HG03175 (cell line): Measurements from ENCODE around the gene PARVG.

Source experiments
- ATAC-seq: cut with Tn5 transposase; IDR thresholded peaks from one replicate; pipeline ENCODE4 v1.9.1; 2021; ENCODE audit warnings: mild to moderate bottlenecking, moderate library complexity; ENCODE audit not compliant: unreplicated experiment

The PARVG gene

DNA sequence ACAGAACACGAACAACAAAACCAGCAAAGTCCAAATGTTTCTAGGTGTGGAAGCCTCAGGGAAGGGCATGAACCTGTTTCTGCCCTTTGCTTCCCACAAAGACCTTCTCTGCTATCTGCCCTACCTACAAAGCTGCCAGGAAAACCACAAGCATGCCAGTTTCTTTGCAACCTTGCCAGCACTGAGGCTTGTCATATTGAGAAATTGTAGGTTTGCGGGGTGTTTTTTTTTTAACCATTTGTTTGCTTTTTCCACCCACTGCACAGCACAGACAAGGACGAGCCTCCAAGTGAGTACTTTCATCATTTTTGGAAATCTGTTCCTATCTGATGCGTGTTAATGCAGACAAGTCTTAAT is 12.8 kb downstream of the PARVG start:
- ATAC-seq, result no peak

DNA sequence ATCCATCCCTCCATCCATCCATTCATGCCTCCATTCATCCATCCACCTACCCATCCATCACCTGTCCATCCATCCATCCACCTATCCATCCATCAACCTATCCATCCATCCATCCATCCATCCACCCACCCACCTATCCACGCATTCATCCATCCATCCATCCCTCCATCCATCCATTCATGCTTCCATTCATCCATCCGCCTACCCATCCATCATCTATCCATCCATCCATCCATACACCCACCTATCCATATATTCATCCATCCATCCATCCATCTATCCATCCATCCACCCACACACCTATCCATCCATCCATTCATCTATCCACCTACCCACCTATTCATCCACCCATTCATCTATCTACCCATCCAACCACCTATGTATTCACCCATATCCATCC is 13.8 kb downstream of the PARVG start:
- ATAC-seq, result no peak

DNA sequence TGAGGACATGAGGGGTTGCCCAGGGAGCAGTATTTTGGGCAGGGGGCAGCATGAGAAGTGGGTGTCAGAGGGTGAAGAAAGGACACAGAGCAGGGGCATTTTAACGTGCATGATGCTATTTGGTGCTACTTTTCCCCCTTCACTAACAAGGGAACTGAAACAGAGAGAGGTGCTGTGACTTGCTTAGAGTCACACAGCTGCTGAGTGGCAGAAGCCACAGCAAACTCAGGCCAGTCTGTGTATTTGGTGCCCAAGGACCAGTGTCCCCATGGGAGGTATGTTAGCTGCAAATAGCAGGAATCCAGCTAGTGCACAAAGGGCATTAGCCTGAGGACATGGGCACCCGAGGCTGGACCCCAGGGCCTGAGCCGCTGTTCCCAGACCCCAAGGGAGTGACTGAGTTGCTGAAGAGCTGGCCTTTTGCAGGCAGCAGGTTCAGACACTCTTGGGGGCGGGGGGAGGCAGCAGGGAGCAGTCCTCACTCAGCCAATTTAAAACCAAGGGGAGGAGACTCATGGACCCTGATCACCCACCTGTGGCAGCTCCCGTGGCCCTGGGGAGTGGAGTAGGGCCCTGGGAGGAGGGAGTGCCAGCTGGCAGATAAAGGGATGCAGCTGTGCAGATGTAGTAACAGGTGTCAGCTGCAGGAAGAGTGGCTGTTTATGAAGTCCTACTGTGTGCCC is 14.6 kb downstream of the PARVG start:
- ATAC-seq, result no peak

DNA sequence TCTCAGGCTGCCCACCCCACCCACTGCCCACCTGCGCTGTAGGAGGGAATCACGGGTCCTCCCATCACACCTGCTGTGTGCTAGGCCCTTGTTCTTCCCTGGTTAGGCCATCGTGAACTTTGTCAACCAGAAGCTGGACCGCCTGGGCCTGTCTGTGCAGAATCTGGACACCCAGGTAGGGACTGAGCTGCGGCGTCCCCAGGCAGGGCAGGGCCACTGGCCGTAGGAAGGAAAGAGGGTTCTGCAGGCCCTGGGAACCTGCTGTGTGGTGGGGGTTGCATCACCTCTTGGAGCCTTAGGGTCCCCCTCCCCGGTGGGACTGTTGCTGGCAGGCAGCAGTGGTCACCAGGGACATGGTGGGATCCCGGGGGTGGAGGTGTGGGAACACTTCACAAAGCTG is 15.5 kb downstream of the PARVG start:
- ATAC-seq, result no peak

DNA sequence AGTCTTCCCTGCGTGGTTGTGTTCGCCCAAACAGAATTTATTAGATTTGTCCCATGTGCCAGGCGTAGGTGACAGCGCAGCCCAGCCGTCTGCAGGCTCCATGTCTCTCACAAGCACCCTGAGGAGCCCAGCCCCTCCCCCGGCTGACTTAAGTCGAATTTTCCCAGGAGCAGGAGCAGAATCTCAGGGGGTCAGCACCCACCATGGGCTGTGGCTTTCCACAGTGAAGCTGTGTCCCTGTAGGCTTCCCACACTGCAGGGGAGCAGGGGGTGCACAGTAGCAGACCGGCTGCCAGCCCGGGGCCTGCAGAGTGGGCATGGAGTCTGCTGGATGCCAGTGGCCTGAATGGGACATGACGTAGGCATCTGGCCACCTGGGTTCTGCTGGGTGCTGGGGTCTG is 16.0 kb downstream of the PARVG start:
- ATAC-seq, result no peak

DNA sequence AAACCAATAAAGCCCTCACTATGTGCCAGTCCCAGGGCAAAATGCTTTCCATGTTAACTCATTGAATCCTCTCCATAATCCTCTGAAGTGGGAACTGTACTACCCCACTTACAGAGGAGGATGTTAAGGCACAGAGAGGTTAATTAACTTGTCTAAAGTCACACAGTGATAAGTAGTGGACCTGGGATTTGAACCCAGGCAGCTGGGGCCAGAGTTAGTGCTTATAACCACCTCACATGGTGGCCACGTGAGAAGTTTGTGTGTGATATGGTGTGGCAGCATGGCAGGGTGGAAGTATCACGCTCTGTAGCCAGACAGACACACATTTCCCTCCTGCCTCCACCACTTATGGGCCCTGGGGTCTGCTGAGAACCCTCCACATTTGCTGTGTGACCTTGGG is 16.5 kb downstream of the PARVG start:
- ATAC-seq, result no peak

DNA sequence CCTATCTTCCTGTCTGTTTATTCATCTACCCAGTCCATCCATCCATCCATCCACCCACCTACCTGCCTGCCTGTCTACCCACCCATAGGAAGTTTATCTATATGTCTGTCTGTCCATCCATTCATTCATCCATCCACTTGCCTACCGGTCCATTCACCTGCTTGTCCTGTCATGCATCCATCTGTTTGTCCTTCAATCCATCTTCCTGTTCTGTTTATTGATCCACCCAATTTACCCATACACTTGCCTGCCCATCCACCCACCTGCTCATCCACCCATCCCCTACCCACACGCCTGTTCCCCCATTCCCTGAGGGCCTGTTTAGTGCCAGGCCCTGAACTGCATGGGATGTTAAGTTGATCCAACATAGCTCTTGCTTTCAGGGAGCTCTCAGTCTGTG is 18.4 kb downstream of the PARVG start:
- ATAC-seq, result no peak

DNA sequence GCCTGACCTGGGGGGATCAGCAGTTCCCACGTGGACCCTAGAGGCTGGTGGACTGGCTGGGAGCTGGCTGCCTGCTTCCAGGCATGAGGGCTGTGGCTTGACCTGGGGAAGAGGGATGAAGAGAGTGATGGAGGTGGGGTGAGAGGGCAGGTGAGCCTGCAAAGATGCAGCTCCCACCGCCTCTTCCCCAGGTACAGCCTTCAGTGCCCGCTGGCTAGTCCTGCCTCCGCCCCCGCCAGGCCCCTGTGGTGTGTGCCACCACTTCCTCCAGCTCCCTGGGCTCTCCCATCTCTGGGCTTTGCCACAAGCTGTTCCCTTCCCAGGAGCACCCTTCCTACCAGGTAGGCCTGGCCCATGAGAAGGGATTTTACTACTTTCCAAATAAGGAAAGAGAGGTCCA is 19.1 kb downstream of the PARVG start:
- no peak for ATAC-seq

DNA sequence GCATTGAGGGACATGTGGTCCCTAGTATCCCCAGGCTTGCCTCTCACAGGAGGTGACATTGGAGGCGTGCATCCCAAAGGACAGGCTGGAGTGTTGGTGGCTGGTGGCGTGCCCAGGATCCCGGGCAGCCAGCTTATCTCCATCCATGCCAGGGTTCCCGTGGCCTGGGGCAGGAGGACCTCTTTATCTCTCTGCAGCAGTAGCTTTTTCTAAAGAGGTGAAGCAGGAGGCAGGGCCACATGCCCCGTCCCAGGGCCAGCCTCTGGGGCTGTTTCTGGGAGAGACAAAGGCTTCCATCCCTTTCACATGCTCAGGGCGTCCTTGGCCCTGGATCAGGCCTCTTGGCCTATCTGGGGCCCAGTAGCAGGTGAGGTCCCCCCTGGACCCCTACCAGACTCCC is 19.7 kb downstream of the PARVG start:
- ATAC-seq, result no peak

DNA sequence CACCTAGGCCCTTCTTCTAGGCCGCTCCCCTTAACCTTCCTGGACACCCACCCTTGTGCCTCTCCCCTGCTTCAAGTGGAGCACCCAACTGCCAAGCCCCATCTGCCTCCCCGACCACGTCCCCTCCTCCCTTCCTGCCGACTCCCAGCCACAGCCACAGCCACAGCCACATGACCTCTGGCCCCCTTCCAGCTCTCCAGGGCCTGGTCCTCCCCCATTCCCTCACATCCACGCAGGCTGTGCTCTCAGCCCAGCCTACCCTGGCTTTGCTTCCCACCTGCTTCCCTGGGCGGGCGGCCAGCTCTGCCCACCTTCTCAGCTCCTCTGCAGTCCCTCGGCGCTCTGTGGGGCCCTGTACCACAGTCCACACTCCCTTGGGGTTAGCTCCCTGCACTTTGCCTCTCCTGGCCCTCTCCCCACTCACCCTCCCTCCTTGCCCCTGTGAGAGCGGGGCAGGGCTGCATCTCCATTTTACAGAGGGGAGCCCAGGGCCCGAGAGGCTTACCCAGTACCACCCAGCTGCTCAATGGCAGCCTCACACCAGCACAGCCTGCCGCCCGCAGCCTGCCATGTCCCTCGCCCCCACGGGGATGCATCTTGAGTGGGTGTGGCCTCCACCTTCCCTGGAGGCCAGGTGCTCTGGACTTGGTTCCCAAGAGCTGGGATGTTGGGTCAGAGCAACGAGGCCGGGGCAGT is 20.3 kb downstream of the PARVG start:
- no peak for ATAC-seq

DNA sequence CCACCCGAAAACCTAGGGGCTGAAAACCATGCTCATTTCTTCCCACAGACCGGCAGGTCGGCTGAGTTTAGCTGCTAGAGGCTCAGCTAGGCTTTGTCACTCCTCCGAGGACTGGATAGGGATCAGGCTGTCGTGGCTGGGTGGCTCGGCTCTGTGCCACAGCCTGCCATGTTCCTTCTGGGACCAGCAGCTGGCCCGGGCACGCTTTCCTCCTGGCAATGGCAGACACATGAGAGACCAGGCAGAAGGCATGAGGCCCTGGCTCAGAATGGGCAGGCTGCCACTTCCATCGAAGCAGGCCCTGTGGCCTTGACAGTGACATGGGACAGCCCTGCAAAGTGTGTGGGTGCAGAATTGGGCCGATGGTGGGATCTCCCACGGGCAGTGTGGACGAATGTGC is 20.9 kb downstream of the PARVG start:
- no peak for ATAC-seq

DNA sequence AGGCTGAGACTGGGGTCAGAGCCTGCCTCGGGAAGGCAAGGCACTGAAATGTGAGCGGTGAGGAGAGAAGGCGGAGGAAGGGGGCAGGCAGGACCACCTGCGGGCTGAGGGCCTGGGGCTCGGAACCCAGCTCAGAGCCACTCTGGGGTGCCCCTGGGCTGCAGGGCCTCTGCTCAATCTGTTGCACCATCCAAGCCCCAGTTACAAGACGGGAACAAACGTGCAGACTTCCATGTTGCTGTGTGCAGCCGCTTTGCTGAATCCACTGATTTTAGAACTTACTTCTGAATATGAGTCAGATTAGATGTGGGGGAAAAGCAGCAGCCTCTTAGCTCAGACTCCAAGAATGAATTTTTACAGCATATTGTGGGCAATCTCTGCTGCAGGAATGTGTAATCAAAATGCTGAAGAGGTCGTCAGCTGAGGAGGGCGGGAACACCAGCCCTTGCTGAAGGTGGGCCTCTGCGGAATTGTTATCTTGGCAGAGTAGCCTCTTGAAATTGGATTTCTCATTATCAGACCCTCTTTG is 21.6 kb downstream of the PARVG start:
- no peak for ATAC-seq

DNA sequence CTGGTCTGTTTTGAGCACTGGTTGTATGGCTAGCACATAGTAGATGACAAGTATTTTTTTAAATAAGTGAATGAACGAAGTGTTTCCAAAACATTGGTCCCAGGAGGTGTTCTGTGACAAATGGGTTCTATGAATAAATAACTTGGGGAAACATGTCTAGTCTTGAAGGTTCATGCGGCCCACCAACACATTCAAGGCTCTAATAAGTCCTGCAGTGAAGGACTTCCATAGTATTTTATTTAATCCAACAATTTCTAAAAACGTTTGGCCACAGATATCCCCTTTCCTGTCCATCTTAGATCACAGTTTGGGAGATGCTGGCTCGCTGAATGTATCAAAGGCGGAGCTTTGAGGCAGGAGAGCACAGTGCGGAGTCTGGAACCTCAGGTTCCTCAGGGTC is 22.5 kb downstream of the PARVG start:
- no peak for ATAC-seq

DNA sequence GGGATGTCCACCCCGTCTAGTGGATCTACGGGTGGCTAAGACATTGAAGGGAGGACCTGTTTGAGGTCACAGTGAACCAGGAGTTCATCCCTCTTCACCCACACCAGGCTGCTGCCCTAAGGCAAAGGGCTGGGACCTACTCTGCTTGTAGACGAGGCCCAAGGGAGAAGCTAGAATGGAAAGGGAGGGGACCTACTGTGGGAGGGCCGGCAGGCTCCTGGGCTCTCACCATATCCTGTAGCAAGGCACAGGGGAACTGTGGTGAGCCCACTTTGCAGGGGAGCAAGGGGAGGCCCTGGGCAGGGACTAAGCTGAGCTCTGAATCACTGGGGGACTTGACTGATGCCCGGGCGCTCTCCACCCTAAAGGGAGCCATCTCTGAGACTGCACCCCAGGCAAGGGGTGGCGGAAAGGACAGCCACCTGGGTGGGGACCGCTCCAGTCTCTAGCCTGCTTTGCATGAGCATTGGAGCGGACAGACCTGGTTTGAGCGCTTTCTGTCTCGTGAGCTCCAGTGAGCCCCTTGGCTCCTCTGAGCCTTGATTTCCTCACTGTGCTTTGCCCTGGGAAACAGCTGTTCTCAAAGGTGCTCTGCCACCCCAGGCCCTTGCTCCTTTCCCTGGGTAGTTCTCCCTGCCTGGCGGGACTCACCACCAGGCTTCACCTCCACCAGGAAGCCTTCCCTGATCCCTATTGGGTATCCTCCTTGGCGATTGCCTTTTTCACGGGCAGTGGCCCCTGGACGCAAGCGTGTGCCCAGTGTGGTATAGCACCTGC is 24.2 kb downstream of the PARVG start:
- ATAC-seq, result no peak

DNA sequence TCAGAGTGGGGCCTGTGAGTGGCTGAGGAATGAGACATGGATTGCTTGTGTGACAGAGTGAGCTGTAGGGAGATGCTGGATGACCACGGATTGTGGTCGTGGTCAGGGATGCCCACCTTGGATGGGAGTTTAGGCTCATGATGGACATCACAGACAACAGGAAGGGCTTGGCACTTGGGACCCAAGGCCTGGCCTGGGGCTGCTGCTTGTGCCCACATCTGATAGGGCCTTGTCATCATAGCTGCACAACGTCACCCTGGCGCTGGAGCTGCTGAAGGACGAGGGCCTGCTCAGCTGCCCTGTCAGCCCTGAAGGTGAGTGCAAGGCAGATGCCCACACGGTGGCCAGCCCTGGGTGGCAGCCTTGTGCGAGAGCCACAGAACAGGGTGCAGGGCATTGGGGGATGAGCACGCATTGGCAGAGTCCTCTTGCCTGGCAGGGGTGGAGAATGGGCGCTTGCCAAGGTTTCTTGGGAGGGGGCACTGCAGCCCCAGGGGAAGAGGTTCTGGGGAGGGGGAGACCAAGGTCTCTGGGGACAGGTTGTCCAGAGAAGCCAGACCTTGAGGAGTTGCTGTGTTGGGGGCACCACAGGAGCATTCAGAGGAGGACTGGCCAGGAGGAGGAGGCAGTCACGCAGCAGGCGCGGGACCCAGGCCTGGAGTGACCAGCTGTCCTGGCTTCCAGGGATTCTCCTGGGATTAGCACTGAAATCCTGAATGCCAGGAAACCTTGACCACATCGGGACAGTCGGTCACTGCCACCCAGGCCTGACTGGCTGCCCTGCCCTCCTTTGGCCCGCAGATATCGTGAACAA is 25.0 kb downstream of the PARVG start:
- ATAC-seq, result no peak

DNA sequence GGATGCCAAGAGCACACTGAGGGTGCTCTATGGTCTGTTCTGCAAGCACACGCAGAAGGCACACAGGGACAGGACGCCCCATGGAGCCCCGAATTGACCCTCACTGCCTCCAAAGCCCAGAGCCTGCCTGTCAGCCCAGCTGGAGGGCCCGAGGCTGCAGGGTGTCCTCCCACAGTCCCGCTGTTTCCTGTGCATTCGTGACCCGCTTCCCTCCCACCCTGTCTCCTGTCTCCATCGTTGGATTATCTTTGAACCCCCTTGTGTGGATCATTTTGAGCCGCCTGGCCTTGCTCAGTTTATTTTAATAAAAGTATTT is 25.6 kb downstream of the PARVG start:
- no peak for ATAC-seq

DNA sequence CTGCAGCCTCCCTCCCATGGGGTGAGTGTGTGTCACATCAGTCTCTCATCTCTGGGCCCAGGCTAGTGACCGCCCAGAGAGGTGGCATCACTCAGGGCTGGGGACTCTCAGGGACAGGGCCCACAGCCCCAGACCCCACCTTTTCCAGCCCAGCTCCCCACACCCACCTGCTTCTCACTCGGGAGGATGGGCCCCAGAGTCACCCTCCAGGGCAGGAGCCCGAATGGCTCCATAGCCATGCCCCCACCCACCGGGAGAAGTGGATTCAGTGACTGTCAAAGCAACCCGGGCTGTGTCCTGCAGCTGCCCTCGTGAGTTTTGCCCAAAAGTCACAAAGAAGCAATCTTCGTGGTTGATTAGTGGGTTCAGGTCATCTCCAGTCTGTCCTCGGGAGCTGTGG is 26.0 kb downstream of the PARVG start:
- ATAC-seq, result no peak

DNA sequence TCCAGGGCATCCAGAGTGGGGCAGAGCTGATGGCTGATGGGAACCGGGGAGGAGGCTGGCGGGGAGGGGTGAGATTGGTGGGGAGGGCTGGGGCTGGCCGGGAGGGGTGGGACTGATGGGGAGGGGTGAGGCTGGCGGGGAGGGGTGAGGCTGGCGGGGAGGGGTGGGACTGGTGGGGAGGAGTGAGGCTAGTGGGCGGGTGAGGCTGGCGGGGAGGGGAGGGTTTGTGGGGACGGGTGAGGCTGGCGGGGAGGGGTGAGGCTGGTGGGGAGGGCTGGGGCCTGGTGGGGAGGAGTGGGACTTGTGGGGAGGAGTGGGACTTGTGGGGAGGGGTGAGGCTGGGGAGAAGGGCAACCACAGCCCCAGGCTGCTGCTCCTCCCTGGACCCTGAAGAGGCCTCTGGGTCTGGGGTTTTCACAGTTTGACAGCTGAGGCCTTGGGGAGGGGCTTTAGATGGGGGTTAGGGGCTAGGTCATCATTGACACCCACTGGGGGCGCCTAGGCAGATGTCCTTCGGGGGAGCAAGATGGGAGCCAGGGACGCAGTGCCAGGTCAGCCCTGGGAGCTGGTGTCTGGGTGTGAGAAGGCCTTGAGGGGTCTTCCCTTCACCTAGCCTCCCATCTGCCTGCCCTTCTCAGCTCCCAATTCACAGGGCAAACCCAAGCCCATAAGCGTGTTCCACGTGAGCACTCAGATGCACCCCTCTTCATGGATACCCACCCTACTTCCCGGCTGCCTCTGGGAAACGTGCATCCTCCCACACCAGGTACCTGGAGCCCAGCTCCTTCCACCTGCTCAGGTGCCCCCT is 26.7 kb downstream of the PARVG start:
- ATAC-seq, result no peak

DNA sequence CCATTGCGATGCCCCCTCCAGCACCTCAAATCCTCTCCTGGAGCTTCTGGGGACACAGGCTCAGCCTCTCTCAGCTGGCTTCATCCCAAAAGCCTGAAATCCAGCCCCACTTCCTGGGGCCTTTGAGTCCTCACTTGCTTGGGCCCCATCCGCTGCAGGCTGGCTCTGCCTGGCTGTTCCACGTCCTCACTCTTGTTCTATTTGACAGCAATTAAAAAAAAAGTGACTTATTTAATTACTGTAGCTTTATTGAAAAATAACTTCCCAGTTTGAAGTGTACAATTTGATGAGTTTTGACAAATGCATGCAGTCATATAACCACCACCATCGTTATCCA is 27.2 kb downstream of the PARVG start:
- ATAC-seq, result no peak

DNA sequence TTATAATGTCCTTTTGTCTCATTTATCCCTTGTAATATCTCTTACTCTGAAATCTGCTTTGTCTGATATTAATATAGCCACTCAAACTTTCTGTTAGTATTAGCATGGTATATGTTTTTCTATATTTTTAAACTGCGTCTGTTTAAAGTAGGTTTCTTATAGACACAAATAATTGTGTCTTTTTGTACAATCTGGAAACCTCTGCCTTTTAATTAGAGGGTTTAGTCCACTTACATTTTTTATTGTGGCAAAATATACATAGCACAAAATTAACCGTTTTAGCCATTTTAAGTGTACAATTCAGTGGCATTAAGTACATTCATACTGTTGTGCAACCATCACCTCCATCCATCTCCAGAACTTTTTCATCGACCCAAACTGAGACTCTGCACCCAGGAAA is 28.6 kb downstream of the PARVG start:
- no peak for ATAC-seq

DNA sequence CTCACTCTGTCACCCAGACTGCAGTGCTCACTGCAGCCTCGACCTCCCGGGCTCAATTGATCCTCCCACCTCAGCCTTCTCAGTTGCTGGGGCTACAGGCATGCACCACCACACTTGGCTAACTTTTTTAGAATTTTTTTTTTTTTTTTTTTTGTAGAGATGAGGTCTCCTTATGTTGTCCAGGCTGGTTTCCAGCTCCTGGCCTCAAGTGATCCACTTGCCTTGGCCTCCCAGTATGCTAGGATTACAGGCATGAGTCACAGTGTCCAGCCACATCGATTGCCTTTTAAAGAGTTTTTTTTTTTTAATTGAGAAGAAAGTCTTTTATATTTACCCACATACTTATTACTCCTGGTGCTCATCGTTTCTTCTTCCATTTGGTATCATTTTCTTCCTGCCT is 30.0 kb downstream of the PARVG start:
- no peak for ATAC-seq
